ENCODE measurements around the gene SHC3. TPM values are rescaled to one million over a fixed set of nuclear protein-coding genes. Genes with fewer than 3 reads are reported as not detected.

SHC3 gene
- total RNA-seq, 4 donors from 2014 or later = 1.1 to 11.4 (median 3.4) TPM

DNA sequence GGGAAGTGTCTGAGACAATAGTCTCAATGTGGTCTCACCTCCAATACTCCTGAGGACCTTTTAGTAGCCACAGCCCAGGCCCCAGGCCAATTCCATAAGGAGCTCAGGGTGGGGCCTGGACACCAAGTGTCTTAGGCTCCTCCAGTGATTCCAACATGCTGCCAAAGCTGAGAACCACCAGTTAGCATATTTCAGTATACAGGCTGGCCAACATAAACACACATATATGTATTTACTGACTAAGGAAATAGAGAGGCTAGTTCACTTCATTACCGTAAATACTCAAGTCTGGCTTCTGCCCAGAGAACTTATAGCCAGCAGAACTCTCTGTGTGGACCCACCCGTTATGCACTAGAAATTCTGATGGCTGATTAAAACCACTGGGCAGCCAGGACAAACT, 163.3 kb downstream of the SHC3 start:
- Histone ChIP-seq H3K9me3 (no peaks in the 10 kb centered on the region), H3K27ac (no peak overlapping the region), H3K36me3 (no peaks in the 10 kb centered on the region), H3K27me3 (no peaks in the 10 kb centered on the region), H3K4me1 (no peaks in the 10 kb centered on the region), H3K4me3 (no peak overlapping the region)
- 77 to 80% methylated on average over 2 of the region's 2 CpGs for WGBS, 2 donors
- TF ChIP-seq, protein P1, sequence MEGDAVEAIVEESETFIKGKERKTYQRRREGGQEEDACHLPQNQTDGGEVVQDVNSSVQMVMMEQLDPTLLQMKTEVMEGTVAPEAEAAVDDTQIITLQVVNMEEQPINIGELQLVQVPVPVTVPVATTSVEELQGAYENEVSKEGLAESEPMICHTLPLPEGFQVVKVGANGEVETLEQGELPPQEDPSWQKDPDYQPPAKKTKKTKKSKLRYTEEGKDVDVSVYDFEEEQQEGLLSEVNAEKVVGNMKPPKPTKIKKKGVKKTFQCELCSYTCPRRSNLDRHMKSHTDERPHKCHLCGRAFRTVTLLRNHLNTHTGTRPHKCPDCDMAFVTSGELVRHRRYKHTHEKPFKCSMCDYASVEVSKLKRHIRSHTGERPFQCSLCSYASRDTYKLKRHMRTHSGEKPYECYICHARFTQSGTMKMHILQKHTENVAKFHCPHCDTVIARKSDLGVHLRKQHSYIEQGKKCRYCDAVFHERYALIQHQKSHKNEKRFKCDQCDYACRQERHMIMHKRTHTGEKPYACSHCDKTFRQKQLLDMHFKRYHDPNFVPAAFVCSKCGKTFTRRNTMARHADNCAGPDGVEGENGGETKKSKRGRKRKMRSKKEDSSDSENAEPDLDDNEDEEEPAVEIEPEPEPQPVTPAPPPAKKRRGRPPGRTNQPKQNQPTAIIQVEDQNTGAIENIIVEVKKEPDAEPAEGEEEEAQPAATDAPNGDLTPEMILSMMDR (IDR thresholded peaks at IDR 0.05) = no peak
- TF ChIP-seq POLR2A (IDR thresholded peaks at IDR 0.05) = no peak
- no peak for TF ChIP-seq EP300 (IDR thresholded peaks at IDR 0.05)
- peak in 1 of 2 donors; percentile 2 for DNase-seq (ENCODE audit: low spot score in 2 of 2)

- H3K4me1 ChIP-seq = no peaks in the 10 kb centered on the region
- no peaks in the 10 kb centered on the region for H3K9me3 ChIP-seq
- H3K36me3 ChIP-seq = no peaks in the 10 kb centered on the region
- WGBS, 2 donors = 87 to 92% methylated on average over 7 of the region's 7 CpGs
- no peak overlapping the region for H3K4me3 ChIP-seq
- H3K27me3 ChIP-seq = no peaks in the 10 kb centered on the region
- no peak for TF ChIP-seq POLR2A (IDR thresholded peaks at IDR 0.05)
- TF ChIP-seq EP300 (IDR thresholded peaks at IDR 0.05) = no peak
- TF ChIP-seq, protein P1 (IDR thresholded peaks at IDR 0.05) = no peak
- H3K27ac ChIP-seq = no peak overlapping the region
- DNase-seq (ENCODE audit: low spot score in 2 of 2) = no peak
Measured at GRCh38 chr9:89014153-89014552, 164.5 kb downstream of the SHC3 start.

DNA sequence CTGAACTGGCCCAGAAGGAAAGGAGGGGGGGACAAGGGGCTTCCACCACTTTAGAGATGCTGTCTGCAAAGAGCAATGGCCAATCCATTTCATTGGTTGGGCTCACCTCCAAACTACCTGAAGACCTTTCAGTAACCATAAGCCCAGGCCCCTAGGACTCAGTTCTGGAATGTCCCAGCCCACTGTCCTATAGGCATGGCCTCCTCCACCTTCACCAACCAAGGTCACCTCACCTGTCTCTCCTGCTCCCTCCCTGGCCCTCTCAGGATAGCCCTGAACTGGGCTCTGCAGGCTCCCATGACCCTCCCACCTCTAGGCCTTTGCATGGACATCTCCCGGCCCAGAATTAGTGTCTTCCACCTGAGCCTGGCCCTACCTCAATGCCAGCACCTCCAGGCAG, 165.0 kb downstream of the SHC3 start:
- TF ChIP-seq, protein P1 (IDR thresholded peaks at IDR 0.05) = no peak
- TF ChIP-seq POLR2A (IDR thresholded peaks at IDR 0.05) (no peak), EP300 (IDR thresholded peaks at IDR 0.05) (no peak)
- WGBS, 2 donors = 89 to 90% methylated on average over 1 of the region's 1 CpG
- Histone ChIP-seq H3K27ac (no peak overlapping the region), H3K9me3 (no peaks in the 10 kb centered on the region), H3K36me3 (no peaks in the 10 kb centered on the region), H3K4me1 (no peaks in the 10 kb centered on the region), H3K4me3 (no peak overlapping the region), H3K27me3 (no peaks in the 10 kb centered on the region)
- DNase-seq (ENCODE audit: low spot score in 2 of 2) = no peak

DNA sequence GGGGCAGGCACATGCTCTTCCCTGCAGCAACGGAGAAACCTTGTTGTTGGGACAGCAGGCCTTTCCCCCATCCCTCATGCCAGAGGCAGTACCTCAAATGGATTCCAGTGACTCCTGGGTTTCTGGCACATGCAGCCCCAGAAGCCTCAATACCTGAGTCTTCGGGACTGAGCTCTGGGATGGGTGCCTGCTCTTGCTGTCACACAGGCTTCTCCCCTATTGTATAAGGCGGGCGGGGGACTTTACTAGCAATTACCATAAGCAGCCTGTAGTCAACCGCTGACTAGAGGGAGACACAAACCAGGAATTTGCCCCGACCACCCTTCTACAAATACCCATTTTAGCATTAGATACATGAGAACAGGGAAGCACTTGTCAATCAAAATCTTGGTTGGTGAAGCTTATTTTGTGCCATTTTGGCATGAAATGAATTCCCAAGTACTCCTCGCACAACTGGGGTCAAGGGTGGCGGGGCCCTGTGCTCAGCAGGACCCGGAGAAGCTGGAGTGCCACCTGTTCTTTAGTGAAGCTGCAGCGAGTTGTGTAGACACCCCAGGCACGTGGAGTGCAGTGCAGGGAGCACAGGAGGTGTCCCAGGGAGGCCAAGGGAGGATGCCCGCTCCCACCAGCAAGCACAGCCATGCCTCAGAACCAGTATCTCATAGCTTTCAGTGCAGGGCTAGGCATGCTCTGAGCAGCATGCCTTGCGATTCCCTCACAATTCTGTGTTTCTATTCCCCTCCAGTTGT, 166.2 kb downstream of the SHC3 start:
- TF ChIP-seq, protein P1 (IDR thresholded peaks at IDR 0.05) = no peak
- no peak for TF ChIP-seq POLR2A (IDR thresholded peaks at IDR 0.05)
- WGBS, 2 donors = 83 to 86% methylated on average over 13 of the region's 13 CpGs
- DNase-seq (ENCODE audit: low spot score in 2 of 2) = no peak

GRCh38 chr9:89011683-89012082, 166.9 kb downstream of the SHC3 start:
- Histone ChIP-seq H3K27ac (no peak overlapping the region), H3K9me3 (no peaks in the 10 kb centered on the region), H3K4me3 (no peak overlapping the region), H3K36me3 (no peaks in the 10 kb centered on the region), H3K27me3 (no peaks in the 10 kb centered on the region), H3K4me1 (peaks cover 0 to 1% (median 0%) of the 10 kb centered on the region in 4 donors)
- 98% methylated on average over 2 of the region's 2 CpGs for WGBS, 2 donors
- DNase-seq (ENCODE audit: low spot score in 2 of 2) = no peak
- TF ChIP-seq, protein P1 (IDR thresholded peaks at IDR 0.05) = no peak
- TF ChIP-seq EP300 (IDR thresholded peaks at IDR 0.05) (no peak), POLR2A (IDR thresholded peaks at IDR 0.05) (no peak)

More for the DNA sequence above, 166.2 kb downstream of the SHC3 start:
- no peaks in the 10 kb centered on the region for H3K9me3 ChIP-seq
- no peak overlapping the region for H3K27ac ChIP-seq
- no peaks in the 10 kb centered on the region for H3K4me1 ChIP-seq
- H3K36me3 ChIP-seq = no peaks in the 10 kb centered on the region
- H3K4me3 ChIP-seq = no peak overlapping the region
- H3K27me3 ChIP-seq = no peaks in the 10 kb centered on the region
